Measurements from ENCODE around the gene SIPA1L2.

DNA sequence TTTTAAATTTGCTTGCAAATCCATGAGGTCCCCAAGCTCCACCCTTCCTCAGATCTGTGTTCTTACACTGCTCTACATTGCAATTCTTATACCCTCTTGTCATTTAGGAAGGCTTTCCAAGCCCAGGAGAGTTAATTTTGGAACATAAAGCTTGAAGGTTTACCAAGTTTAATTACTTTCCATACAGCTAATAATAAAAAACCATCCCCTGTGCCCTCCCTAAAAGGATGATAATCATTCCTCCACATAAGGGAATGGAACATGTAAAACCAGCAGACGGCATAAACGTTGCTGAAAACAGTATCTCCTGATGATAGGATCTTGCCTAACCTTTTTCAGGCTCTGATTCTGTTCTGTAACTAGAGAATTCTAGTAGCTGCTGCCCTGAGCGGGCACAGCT, 23.9 kb upstream of the SIPA1L2 start:
- TF ChIP-seq, protein P1, sequence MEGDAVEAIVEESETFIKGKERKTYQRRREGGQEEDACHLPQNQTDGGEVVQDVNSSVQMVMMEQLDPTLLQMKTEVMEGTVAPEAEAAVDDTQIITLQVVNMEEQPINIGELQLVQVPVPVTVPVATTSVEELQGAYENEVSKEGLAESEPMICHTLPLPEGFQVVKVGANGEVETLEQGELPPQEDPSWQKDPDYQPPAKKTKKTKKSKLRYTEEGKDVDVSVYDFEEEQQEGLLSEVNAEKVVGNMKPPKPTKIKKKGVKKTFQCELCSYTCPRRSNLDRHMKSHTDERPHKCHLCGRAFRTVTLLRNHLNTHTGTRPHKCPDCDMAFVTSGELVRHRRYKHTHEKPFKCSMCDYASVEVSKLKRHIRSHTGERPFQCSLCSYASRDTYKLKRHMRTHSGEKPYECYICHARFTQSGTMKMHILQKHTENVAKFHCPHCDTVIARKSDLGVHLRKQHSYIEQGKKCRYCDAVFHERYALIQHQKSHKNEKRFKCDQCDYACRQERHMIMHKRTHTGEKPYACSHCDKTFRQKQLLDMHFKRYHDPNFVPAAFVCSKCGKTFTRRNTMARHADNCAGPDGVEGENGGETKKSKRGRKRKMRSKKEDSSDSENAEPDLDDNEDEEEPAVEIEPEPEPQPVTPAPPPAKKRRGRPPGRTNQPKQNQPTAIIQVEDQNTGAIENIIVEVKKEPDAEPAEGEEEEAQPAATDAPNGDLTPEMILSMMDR (IDR thresholded peaks at IDR 0.05) = no peak
- no peak for TF ChIP-seq POLR2A (IDR thresholded peaks at IDR 0.05)

Measured in Peyer's patch (tissue), 4 donors.